ENCODE data around the gene HJURP.

DNA sequence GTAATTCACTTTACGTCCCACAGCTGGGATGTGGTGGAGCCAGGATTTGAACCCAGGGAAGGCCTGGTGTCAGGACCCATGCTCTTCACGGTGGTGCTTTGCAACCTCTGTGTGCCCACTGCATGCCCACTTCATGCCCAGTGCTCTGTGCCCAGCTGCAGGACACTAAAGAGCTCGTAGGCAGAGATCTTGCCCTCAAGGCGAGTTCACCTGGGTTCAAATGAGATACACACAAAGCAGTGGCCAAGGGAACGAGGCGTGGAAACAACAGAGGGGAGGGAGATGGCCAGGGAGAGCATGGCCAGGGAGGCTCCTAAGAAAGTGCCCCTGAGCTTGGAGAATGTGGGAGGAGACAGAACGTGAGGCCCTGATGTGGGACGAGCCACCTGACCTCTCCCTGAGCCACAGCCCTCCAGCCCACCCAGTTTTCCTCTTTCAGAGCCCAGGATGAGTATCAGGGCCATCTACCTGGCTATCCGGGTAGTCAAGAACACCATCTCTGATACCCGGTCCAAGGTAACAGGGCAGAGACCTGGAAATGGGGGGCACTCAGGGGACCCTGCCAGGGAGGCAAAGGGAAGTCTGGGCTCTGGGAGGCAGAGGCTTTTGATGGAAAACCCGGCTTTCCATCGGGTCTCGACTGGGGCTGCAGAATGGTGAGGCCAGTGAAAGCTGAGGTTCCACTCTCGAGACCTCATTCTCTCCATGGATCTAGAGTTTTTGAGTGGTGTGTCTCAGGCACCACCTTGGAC, 55.8 kb downstream of the HJURP start:
- TF ChIP-seq, protein P1, sequence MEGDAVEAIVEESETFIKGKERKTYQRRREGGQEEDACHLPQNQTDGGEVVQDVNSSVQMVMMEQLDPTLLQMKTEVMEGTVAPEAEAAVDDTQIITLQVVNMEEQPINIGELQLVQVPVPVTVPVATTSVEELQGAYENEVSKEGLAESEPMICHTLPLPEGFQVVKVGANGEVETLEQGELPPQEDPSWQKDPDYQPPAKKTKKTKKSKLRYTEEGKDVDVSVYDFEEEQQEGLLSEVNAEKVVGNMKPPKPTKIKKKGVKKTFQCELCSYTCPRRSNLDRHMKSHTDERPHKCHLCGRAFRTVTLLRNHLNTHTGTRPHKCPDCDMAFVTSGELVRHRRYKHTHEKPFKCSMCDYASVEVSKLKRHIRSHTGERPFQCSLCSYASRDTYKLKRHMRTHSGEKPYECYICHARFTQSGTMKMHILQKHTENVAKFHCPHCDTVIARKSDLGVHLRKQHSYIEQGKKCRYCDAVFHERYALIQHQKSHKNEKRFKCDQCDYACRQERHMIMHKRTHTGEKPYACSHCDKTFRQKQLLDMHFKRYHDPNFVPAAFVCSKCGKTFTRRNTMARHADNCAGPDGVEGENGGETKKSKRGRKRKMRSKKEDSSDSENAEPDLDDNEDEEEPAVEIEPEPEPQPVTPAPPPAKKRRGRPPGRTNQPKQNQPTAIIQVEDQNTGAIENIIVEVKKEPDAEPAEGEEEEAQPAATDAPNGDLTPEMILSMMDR (conservative IDR thresholded peaks at IDR 0.05; ENCODE audit: low read length) = no peak
- TF ChIP-seq EZH2phosphoT487 (IDR thresholded peaks at IDR 0.05; ENCODE audit: borderline replicate concordance) = no peak
